HG03571 (cell line): ENCODE measurements around the gene PIWIL4.
A peak's percentile ranks its signal among the peaks of the same experiment; 100 is the strongest.

Source experiments
- ATAC-seq: cut with Tn5 transposase; IDR thresholded peaks from one replicate; pipeline ENCODE4 v1.9.1; 2021; ENCODE audit not compliant: unreplicated experiment

PIWIL4 gene

DNA sequence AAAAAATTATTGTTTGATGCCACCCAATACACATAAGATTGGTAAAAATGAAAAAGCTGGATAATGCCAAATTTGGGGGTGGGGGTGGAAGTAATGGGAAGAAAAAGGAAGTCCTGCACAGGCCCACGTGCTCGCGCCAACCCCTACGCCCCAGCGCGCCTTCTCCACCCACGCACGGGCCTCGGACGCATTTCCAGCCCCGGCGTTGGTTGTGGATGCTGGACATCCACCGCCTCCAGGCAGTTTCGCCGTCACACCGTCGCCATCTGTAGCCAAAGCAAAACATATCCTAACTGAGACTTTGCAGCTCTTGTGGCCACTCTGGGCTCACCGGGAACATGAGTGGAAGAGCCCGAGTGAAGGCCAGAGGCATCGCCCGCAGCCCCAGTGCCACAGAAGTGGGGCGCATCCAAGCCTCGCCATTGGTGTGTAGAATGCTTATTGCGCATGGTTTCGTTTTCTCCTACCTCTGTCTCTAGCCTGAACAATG lies at the start of gene PIWIL4:
PIWIL4 (plus strand) TSS at position 188 of the 490 bp plus-strand sequence; CDS start at position 339, 151 bp downstream.
- no peak for ATAC-seq

DNA sequence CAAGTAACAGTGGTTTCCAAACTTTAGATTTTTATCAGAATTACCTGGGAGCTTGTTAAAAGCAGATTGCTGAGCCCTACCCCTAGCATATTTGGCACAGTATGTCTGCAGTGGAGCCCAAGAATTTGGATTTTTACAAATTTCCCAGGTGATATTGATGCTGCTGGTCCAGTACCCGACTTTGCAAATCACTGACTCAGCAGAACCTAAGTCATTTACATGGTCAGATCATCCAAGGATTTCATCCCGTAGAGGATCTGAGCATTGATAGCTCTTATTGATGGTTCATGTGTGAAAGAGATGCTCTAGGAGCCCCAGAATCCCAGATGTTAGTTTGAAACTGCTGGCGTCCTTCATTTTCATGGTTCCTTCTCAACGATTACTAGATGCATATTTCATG lies 48.9 kb upstream of the PIWIL4 start:
- ATAC-seq, result no peak

DNA sequence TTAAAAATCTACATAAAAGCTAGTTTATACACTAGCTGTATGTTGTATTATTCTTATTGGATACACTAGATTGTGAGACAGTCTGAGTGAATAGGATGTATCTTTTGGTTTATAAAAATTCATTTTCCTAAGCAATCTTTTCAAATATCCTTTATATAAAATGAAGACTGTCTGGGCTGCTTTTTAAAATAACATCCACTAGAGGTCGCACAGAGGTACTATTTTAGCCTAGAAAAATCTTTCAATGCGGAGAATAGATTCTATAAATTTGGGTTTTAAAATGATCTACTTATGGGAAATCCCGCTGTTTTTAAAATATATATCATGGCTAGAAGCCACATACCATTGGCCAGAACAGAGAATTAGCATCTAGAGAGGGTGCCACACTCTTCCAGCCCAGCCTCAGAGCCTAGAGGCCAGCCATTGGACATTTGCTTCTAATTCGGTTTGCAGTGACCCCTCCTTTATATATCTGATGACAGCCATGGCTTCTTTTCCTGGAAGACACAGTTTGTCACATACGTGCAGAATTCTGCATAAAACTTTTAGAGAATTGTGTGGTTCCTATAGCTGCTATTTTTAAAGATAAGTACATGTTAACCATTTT lies 47.6 kb upstream of the PIWIL4 start:
- peak; percentile 45 for ATAC-seq

DNA sequence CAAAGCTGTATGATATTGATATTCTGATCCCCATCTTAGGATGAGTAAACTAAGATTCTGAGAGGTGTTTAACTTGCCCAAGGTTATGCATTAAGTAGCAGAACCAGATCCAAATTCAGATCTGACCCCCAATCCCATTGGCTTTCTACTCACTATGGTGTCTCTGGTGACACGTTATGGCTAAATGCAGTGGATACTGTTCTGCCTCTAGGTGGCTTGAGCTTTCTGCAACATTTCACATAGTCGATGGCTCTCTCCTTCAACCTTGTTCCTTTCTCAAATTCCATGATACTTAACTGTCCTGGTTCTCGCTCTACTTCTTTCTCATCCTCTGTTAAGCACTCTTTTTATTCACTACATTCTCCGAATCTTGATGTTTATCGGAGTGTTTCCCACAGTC lies 45.5 kb upstream of the PIWIL4 start:
- ATAC-seq, result no peak

DNA sequence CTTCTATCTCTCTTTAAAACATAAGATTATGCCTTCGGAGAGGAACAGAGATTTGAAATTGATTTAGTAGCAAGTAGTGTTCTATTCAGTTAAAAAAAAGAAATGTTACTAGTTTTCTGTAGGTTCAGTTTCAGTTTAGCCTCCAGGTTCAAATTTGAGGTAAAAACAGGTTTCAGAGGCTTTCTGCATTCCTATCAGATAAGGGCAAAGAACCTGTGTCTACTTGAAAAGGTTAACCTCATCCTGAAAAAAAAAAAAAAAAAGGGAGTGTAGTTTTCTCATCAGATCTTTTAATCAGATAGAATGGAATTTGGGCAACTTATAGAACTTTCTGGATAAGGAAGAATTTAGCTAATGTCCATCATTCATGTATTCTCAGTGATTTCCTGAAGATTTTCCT lies 42.8 kb upstream of the PIWIL4 start:
- ATAC-seq, result no peak

DNA sequence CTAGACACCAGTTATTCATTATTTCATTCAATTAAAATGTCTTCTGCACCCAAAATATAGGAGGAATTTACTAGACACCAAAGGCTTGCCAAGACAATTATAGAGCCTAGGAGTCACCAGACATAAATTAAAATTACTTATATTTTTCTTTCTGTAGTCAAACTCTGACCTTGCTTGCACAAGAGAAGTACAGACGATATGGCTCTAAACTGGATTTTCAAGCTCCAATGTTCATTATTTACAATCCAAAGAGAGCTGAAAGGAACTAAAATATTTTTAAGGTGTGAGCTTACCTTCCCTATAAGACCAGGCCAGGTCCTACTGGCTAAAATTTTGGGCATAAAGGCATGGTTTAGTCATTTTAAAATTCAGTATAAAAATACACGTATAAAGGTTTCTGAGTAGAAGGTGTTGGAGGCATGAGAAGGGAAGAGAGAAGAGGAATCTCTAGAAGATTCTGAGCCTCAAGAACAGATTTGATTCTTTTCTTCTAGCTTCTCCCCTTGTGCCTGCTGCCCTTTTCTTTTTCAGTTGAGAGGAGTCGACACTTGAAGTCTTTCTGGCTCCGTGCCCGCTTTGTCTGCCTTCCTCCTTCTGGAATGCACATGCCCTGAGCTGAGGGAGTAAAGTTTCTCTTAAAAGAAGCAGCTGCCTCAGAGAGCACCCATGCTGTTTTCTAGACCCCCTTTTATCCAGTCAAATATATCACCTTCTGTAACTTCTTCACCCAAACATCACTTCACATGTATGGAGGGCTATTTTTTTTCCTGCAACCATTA lies 41.4 kb upstream of the PIWIL4 start:
- no peak for ATAC-seq

DNA sequence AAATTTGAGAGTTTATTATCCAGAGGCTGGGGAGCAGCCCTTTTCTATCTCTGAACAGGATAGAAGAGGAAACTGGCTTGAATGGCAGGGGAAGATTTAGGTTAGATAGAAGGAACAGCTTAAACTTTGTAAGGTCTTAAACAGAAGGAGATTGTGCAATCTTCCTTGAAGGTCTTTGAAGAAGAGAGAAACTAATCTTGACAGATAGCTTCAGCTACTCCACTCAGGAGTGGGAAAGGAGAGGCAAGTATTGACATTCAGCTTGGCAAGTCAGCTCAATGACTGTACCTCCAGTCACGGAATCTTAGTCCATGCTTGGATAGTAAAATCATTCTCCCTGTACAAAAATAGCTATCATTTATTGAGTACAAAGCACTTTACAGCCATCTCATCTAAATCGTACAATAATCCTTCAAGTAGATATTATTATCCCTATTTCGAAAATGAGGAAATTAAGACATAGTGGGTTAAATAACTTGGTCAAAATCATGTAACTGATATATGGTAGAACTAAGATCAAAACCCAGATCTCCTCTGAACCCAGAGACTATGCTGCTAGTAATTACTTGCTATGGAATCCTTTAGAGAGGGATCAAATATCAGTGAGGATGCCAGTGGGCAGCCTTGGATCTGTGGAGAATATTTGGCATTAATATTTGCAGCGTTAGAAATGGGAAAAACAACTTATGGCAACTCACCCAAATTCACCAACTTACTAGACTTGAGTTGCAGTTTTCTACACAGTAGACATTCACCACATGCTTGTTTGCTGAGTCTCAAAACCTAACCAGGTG lies 40.3 kb upstream of the PIWIL4 start:
- ATAC-seq, result no peak

DNA sequence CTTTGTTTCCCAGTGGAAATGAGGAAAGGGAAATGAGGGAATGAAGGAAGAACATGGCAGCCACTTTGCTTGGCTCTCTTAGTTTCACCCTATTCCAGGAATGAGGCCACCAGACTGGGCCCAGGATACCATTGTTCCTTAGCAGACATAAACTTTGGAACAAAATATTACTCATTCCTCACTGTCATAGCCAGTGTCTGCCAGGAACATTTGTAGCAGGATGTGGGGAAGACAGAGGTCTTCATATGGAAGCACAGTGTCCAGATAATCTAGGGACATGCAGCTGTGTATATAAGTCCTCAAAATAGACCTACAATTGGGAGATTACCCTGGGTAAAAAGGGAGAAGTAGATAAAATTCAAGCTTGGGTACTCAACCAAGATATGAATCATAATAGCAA lies 38.6 kb upstream of the PIWIL4 start:
- ATAC-seq, result no peak

DNA sequence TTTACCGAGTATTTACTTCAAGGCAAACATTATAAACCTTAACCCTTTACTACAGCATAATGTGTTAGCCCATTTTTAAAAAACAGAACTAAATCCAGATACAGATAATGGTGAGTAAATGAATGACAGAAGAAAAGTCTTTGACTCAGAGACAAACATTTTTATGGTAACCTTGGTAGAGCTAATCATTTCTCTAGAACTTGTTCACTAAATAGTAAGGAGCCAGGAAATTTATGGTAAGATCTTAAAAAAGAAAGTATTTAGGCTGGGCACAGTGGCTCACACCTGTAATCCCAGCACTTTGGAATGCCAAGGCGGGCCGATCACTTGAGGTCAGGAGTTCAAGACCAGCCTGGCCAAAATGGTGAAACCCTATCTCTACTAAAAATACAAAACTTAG lies 35.0 kb upstream of the PIWIL4 start:
- no peak for ATAC-seq

DNA sequence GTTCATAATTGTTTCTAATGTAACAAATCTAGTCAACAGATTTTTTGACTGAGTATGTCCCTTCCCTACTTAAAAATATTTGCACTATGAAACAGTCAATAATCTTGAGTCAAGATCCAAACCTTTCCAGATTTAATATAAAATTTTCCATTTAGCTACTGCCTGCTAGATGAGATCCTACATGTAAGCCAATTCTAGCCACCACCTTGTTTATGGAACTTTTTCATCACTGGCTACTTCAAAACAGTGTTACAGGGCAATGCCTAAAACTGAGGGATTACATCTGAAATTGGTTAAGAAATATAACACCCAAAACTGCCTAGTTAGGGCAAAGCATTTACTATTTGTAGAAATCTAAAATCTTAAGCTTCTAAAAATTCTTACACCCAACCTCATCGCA lies 34.0 kb upstream of the PIWIL4 start:
- ATAC-seq, result no peak

DNA sequence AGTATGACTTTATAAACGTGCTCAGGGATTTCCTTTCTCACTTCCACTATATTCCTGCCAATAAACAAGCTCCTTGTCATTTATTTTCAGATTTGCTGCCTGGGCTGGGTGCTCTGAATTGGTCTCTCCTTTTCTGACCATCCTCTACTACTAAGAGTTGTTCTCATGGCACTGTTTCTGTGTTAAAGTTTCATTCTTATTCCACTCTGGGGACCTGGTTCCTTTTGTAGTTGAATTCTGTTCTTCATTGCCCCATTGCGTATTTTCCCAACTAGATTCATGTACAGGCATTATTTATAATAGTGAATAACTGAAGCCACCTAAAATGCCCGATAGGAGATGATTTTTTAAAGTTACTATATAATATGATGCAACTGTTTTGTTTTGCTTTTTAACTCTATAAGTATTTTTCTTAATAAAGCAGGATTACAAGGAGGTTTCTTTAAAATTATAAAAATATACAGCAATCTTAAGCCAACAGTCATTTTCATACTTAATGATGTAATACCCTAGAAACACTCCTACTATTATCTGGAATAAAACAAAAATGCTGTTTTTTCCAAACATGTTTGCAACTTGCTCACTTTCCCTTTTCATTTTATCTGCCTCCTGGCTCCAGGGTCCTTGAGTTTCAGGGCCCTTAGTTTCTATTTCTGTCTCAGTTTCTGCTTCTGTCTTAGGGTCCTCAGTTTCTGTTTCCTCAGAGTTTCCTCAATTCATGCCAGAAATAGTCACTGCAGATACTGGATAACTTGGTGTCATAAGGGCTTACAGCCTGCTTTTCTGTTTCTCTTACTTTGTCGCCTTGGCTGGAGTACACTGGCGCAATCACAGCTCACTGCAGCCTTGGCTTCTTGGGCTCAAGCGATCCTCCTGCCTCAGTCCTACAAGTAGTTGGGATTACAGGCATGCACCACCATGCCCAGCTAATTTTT lies 33.2 kb upstream of the PIWIL4 start:
- ATAC-seq, result no peak

DNA sequence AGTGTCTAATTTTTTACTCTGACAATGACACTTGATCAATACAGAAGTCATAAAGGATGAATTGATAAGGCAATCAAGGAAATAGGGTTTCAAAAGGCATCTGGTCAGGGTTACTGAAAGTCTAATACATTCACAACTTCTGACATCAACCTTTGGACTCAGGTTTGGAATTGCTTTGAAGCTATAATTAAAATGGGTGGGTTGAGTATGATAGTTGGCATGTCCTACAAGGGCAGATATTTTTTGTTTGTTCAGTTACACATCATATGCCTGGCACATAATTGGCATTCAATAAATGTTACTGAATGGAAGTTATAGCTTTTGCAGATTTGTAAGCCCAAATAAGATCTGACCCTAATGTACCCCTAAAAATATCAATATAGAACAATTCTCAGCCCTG lies 30.8 kb upstream of the PIWIL4 start:
- no peak for ATAC-seq

DNA sequence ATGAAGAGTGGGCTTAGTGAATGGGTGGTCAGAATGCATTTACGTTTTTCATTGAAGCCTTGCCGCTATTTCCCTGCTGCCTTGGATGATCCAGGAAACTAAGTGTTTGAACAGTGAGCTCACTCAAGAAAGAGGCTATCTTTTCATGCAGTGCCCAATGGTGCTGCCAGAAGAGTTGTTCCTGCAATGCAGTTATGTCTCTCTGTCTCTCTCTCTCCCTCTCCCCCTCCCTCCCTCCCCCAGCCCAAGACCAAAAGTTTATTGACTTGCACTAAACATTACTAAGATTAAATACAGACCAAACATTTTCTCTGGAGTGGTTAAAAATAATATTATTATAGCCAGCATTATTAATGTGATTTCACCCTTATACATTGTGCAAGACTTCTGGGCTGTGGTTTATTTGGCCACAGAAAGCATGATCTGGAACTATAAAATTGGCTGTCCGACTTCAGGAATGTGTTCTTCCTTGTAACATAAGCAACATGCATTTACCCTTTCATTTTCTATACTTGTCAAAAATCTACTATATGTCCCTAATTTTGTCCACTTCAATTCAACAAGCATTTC lies 30.1 kb upstream of the PIWIL4 start:
- no peak for ATAC-seq

DNA sequence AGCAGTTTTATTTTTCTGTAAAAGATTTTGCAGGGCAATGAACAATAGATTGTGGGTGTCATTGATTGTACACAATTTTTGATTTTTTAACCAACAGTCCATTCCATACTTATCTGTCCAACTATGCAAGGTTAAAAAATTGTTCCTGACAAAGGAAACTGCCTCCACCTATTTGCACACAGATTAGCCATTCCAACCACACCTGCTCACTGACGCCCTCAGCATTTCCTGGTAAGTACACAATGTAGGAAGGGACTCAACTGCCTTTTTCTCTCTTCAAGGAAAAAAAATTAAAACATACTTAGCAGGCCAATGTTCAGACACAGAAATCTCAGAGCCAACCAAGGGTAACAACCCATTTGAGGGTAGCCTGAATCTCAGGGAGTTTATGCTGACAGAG lies 27.7 kb upstream of the PIWIL4 start:
- ATAC-seq, result no peak

DNA sequence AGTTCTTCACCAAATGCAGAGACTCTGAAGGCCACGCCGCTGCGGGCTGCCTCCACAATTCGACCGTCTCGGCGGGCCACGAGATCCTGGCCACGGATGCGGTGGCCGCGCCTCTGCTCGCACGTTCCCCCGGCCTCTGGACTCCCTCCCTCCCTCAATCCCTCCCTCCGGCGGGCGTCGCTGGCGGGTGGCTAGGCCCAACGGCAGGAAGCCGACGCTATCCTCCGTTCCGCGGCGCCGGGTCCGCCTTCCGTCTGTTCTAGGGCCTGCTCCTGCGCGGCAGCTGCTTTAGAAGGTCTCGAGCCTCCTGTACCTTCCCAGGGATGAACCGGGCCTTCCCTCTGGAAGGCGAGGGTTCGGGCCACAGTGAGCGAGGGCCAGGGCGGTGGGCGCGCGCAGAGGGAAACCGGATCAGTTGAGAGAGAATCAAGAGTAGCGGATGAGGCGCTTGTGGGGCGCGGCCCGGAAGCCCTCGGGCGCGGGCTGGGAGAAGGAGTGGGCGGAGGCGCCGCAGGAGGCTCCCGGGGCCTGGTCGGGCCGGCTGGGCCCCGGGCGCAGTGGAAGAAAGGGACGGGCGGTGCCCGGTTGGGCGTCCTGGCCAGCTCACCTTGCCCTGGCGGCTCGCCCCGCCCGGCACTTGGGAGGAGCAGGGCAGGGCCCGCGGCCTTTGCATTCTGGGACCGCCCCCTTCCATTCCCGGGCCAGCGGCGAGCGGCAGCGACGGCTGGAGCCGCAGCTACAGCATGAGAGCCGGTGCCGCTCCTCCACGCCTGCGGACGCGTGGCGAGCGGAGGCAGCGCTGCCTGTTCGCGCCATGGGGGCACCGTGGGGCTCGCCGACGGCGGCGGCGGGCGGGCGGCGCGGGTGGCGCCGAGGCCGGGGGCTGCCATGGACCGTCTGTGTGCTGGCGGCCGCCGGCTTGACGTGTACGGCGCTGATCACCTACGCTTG lies 23.2 kb upstream of the PIWIL4 start, which contains the start of gene FUT4:
FUT4 (plus strand) TSS at position 227 of the 951 bp plus-strand sequence; CDS start at position 440, 213 bp downstream.
- ATAC-seq, result peak; percentile 77

DNA sequence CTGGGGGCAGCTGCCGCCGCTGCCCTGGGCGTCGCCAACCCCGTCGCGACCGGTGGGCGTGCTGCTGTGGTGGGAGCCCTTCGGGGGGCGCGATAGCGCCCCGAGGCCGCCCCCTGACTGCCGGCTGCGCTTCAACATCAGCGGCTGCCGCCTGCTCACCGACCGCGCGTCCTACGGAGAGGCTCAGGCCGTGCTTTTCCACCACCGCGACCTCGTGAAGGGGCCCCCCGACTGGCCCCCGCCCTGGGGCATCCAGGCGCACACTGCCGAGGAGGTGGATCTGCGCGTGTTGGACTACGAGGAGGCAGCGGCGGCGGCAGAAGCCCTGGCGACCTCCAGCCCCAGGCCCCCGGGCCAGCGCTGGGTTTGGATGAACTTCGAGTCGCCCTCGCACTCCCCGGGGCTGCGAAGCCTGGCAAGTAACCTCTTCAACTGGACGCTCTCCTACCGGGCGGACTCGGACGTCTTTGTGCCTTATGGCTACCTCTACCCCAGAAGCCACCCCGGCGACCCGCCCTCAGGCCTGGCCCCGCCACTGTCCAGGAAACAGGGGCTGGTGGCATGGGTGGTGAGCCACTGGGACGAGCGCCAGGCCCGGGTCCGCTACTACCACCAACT lies 22.4 kb upstream of the PIWIL4 start:
- peak; percentile 2 for ATAC-seq

DNA sequence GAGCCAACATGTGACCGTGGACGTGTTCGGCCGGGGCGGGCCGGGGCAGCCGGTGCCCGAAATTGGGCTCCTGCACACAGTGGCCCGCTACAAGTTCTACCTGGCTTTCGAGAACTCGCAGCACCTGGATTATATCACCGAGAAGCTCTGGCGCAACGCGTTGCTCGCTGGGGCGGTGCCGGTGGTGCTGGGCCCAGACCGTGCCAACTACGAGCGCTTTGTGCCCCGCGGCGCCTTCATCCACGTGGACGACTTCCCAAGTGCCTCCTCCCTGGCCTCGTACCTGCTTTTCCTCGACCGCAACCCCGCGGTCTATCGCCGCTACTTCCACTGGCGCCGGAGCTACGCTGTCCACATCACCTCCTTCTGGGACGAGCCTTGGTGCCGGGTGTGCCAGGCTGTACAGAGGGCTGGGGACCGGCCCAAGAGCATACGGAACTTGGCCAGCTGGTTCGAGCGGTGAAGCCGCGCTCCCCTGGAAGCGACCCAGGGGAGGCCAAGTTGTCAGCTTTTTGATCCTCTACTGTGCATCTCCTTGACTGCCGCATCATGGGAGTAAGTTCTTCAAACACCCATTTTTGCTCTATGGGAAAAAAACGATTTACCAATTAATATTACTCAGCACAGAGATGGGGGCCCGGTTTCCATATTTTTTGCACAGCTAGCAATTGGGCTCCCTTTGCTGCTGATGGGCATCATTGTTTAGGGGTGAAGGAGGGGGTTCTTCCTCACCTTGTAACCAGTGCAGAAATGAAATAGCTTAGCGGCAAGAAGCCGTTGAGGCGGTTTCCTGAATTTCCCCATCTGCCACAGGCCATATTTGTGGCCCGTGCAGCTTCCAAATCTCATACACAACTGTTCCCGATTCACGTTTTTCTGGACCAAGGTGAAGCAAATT lies 21.7 kb upstream of the PIWIL4 start:
- no peak for ATAC-seq

DNA sequence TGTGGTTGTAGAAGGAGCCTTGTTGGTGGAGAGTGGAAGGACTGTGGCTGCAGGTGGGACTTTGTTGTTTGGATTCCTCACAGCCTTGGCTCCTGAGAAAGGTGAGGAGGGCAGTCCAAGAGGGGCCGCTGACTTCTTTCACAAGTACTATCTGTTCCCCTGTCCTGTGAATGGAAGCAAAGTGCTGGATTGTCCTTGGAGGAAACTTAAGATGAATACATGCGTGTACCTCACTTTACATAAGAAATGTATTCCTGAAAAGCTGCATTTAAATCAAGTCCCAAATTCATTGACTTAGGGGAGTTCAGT lies 21.1 kb upstream of the PIWIL4 start:
- ATAC-seq, result no peak
